Nephron progenitor cell (in vitro differentiated cells): ENCODE data around the gene DYNC2LI1.
A peak's percentile ranks its signal among the peaks of the same experiment; 100 is the strongest.

Experiments
- DNase-seq: peaks from one replicate; pipeline ENCODE4 v3.0.0; 2021
- H3K27ac Mint-ChIP-seq: 2 replicates; pipeline ENCODE4 v1.8.0; 2021; ENCODE audit warnings: mild to moderate bottlenecking, moderate library complexity, mixed read lengths
- H3K27me3 Mint-ChIP-seq: 2 replicates; pipeline ENCODE4 v1.8.0; 2021; ENCODE audit warnings: mild to moderate bottlenecking, low read depth, mixed read lengths; ENCODE audit not compliant: poor library complexity
- H3K36me3 Mint-ChIP-seq: 2 replicates; pipeline ENCODE4 v1.8.0; 2021; ENCODE audit warnings: low read depth, mixed read lengths
- H3K4me1 Mint-ChIP-seq: 2 replicates; pipeline ENCODE4 v1.8.0; 2021; ENCODE audit warnings: mixed read lengths
- H3K4me3 Mint-ChIP-seq: 2 replicates; pipeline ENCODE4 v1.8.0; 2021; ENCODE audit warnings: mild to moderate bottlenecking, moderate library complexity, mixed read lengths
- H3K9me3 Mint-ChIP-seq: 2 replicates; pipeline ENCODE4 v1.8.0; 2021; ENCODE audit warnings: mild to moderate bottlenecking, moderate library complexity, mixed read lengths
- CTCF ChIP-seq: fragments of 200-600 bp; sonication (generic); IDR thresholded peaks from 2 replicates; pipeline ENCODE4 v1.5.0; 2021; ENCODE audit warnings: antibody characterized with exemption

Gene DYNC2LI1

GRCh38 chr2:43764086-43764705 lies 9.6 kb upstream of the DYNC2LI1 start:
- peaks cover 7% of the 10 kb centered on the region for H3K4me1 Mint-ChIP-seq
- H3K27me3 Mint-ChIP-seq, result peaks cover 5% of the 10 kb centered on the region
- H3K27ac Mint-ChIP-seq, result no peak overlapping the region
- H3K36me3 Mint-ChIP-seq, result no peaks in the 10 kb centered on the region
- no peak for DNase-seq
- no peaks in the 10 kb centered on the region for H3K9me3 Mint-ChIP-seq
- no peak for TF ChIP-seq CTCF
- no peak overlapping the region for H3K4me3 Mint-ChIP-seq

- H3K9me3 Mint-ChIP-seq, result no peaks in the 10 kb centered on the region
- DNase-seq, result no peak
- no peak overlapping the region for H3K27ac Mint-ChIP-seq
- no peaks in the 10 kb centered on the region for H3K36me3 Mint-ChIP-seq
- TF ChIP-seq CTCF, result no peak
- no peak overlapping the region for H3K4me3 Mint-ChIP-seq
- H3K4me1 Mint-ChIP-seq, result no peaks in the 10 kb centered on the region
- peaks cover 11% of the 10 kb centered on the region for H3K27me3 Mint-ChIP-seq
These were observed 7.8 kb upstream of the DYNC2LI1 start for GRCh38 chr2:43766006-43766405.

GRCh38 chr2:43774617-43775016 lies 778 bp downstream of the DYNC2LI1 start:
- no peak for DNase-seq
- H3K27me3 Mint-ChIP-seq, result peaks cover 5% of the 10 kb centered on the region
- no peaks in the 10 kb centered on the region for H3K9me3 Mint-ChIP-seq
- peak overlapping the region; percentile 95 for H3K4me3 Mint-ChIP-seq
- peak overlapping the region; percentile 100 for H3K27ac Mint-ChIP-seq
- peaks cover 11% of the 10 kb centered on the region for H3K4me1 Mint-ChIP-seq
- no peak for TF ChIP-seq CTCF
- H3K36me3 Mint-ChIP-seq, result peaks cover 4% of the 10 kb centered on the region

DNA sequence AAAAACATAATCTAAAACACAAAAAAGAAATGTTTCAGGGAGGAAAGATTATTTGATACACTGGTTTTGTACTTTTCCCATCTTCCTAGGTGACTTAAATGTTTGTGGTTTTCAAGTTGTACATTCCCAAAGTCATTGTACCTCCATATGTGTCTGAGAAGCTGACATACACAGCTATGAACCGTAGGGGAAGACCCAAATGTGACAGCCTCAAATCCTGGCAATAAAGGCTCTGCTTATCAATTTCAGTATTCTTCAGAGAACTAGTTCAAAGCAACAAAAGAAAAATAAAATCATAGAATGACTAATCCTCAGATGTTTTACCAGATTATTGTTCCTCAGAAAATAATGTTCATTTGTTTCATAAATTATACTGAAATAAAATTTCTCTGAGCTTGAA lies 2.5 kb downstream of the DYNC2LI1 start:
- DNase-seq, result no peak
- Mint-ChIP-seq H3K4me3 (no peak overlapping the region), H3K4me1 (peaks cover 17% of the 10 kb centered on the region), H3K36me3 (peaks cover 16% of the 10 kb centered on the region), H3K9me3 (no peaks in the 10 kb centered on the region), H3K27ac (no peak overlapping the region), H3K27me3 (no peaks in the 10 kb centered on the region)
- no peak for TF ChIP-seq CTCF

GRCh38 chr2:43777306-43777926 lies 3.6 kb downstream of the DYNC2LI1 start:
- Mint-ChIP-seq H3K27me3 (no peaks in the 10 kb centered on the region), H3K36me3 (peaks cover 21% of the 10 kb centered on the region), H3K27ac (no peak overlapping the region), H3K4me1 (peaks cover 17% of the 10 kb centered on the region), H3K4me3 (no peak overlapping the region), H3K9me3 (no peaks in the 10 kb centered on the region)
- TF ChIP-seq CTCF, result no peak
- DNase-seq, result no peak

DNA sequence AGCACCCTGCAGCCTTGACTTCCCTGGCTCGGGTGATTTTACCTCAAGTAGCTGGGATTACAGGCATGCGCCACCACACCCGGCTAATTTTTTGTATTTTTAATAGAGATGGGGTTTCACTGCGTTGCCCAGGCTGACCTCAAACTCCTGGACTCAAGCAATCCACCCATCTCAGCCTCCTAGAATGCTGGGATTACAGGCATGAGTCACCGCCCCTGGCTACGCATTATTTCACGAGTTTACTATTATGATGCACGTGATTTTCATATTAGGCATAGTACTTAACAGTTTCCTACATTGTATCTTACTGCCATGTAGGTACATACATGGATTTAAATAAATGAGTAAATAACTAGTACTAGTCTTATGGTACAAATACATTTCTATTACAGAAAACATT lies 4.4 kb downstream of the DYNC2LI1 start:
- H3K9me3 Mint-ChIP-seq, result no peaks in the 10 kb centered on the region
- peaks cover 17% of the 10 kb centered on the region for H3K4me1 Mint-ChIP-seq
- no peak for TF ChIP-seq CTCF
- no peak for DNase-seq
- no peaks in the 10 kb centered on the region for H3K27me3 Mint-ChIP-seq
- H3K27ac Mint-ChIP-seq, result no peak overlapping the region
- H3K4me3 Mint-ChIP-seq, result no peak overlapping the region
- H3K36me3 Mint-ChIP-seq, result peaks cover 21% of the 10 kb centered on the region
